HEK293 (cell line): ENCODE data around the gene ZNF214.

Experiments used
- CTCF ChIA-PET: fragments of 350-600 bp; formaldehyde crosslinking; extraction: SDS; loops from one replicate; lab custom pipeline; 2021; ENCODE audit warnings: antibody characterized with exemption; lab: Yijun Ruan, JAX
- POLR2A ChIA-PET: fragments of 300-600 bp; formaldehyde crosslinking; extraction: SDS; loops from one replicate; lab custom pipeline; 2020; ENCODE audit warnings: antibody characterized with exemption, inconsistent platforms; lab: Yijun Ruan, JAX
- H3K27ac ChIP-seq: fragments of 200-500 bp; sonication (Bioruptor generic); 2 replicates; pipeline ENCODE4 v1.5.1; 2014; ENCODE audit warnings: low read depth, low read length, control low read depth, inconsistent platforms; ENCODE audit errors: extremely low read depth
- H3K36me3 ChIP-seq, 2 experiments: fragments of 200-500 bp in 1 of 2; sonication (Bioruptor generic) in 1 of 2; 1 replicate in 1 of 2; 2 replicates in 1 of 2; pipeline ENCODE4 v1.5.1; 2014 to 2017; ENCODE audit warnings: inconsistent platforms in 2 of 2, low read length in 2 of 2; ENCODE audit not compliant: control insufficient read depth in 2 of 2, insufficient read depth in 1 of 2
- H3K4me1 ChIP-seq: fragments of 200-500 bp; sonication (Bioruptor generic); 2 replicates; pipeline ENCODE4 v1.5.1; 2014; ENCODE audit warnings: mild to moderate bottlenecking, low read length, inconsistent platforms; ENCODE audit not compliant: control insufficient read depth, insufficient read depth
- H3K4me3 ChIP-seq: 2 replicates; pipeline ENCODE4 v1.5.1; 2011; ENCODE audit warnings: low read depth, mild to moderate bottlenecking, control low read depth, low read length, moderate library complexity
- H3K9me3 ChIP-seq: fragments of 200-500 bp; sonication (Bioruptor generic); 2 replicates; pipeline ENCODE4 v1.5.1; 2014; ENCODE audit warnings: low read depth, low read length, inconsistent platforms; ENCODE audit not compliant: control insufficient read depth, insufficient read depth
- KLF7 ChIP-seq: fragments of 450-650 bp; formaldehyde crosslinking; IDR thresholded peaks from 2 replicates; pipeline ENCODE4 v1.5.1; 2016; ENCODE audit warnings: missing biosample characterization, missing genetic modification characterization, borderline replicate concordance
- ZBTB20 ChIP-seq: fragments of 450-650 bp; formaldehyde crosslinking; IDR thresholded peaks from 2 replicates; pipeline ENCODE4 v1.5.1; 2016; ENCODE audit warnings: missing biosample characterization, missing genetic modification characterization
- ZFP37 ChIP-seq: fragments of 450-650 bp; formaldehyde crosslinking; IDR thresholded peaks from 2 replicates; pipeline ENCODE4 v1.5.1; 2016; ENCODE audit warnings: missing biosample characterization, missing genetic modification characterization
- ZNF146 ChIP-seq: fragments of 450-650 bp; formaldehyde crosslinking; IDR thresholded peaks from 2 replicates; pipeline ENCODE4 v1.5.1; 2016; ENCODE audit warnings: missing biosample characterization, missing genetic modification characterization
- ZNF292 ChIP-seq: fragments of 450-650 bp; formaldehyde crosslinking; IDR thresholded peaks from 2 replicates; pipeline ENCODE4 v1.5.1; 2016; ENCODE audit warnings: low read depth, missing biosample characterization, missing genetic modification characterization, borderline replicate concordance
- ZNF311 ChIP-seq: fragments of 450-650 bp; formaldehyde crosslinking; IDR thresholded peaks from 2 replicates; pipeline ENCODE4 v1.5.1; 2017; ENCODE audit warnings: missing biosample characterization, missing genetic modification characterization, borderline replicate concordance
- ZNF404 ChIP-seq: fragments of 450-650 bp; formaldehyde crosslinking; IDR thresholded peaks from 2 replicates; pipeline ENCODE4 v1.5.1; 2017; ENCODE audit warnings: missing biosample characterization, missing genetic modification characterization
- ZNF423 ChIP-seq: fragments of 450-650 bp; formaldehyde crosslinking; IDR thresholded peaks from 2 replicates; pipeline ENCODE4 v1.5.1; 2016; ENCODE audit warnings: missing biosample characterization, missing genetic modification characterization
- ZNF624 ChIP-seq: fragments of 450-650 bp; formaldehyde crosslinking; IDR thresholded peaks from 2 replicates; pipeline ENCODE4 v1.5.1; 2017; ENCODE audit warnings: missing biosample characterization, missing genetic modification characterization
- ZSCAN16 ChIP-seq: fragments of 450-650 bp; formaldehyde crosslinking; IDR thresholded peaks from 2 replicates; pipeline ENCODE4 v1.5.1; 2016; ENCODE audit warnings: missing biosample characterization, missing genetic modification characterization
- TF ChIP-seq, protein P1 (sequence below): fragments of 450-650 bp; formaldehyde crosslinking; IDR thresholded peaks from 2 replicates; pipeline ENCODE4 v1.5.1; 2016; ENCODE audit warnings: missing biosample characterization, missing genetic modification characterization
- TF ChIP-seq, protein P2 (sequence below): fragments of 450-650 bp; formaldehyde crosslinking; IDR thresholded peaks from 2 replicates; pipeline ENCODE4 v1.5.1; 2016; ENCODE audit warnings: missing biosample characterization, missing genetic modification characterization, borderline replicate concordance
- TF ChIP-seq, protein P3 (sequence below): fragments of 450-650 bp; formaldehyde crosslinking; IDR thresholded peaks from 2 replicates; pipeline ENCODE4 v1.5.1; 2017; ENCODE audit warnings: missing biosample characterization, missing genetic modification characterization
- TF ChIP-seq, protein P4 (sequence below): fragments of 450-650 bp; formaldehyde crosslinking; IDR thresholded peaks from 2 replicates; pipeline ENCODE4; 2016; ENCODE audit warnings: missing biosample characterization, missing genetic modification characterization
- TF ChIP-seq, protein P5 (sequence below): fragments of 450-650 bp; formaldehyde crosslinking; IDR thresholded peaks from 2 replicates; pipeline ENCODE4 v1.5.1; 2016; ENCODE audit warnings: missing biosample characterization, missing genetic modification characterization
- TF ChIP-seq, protein P6 (sequence below): fragments of 450-650 bp; formaldehyde crosslinking; IDR thresholded peaks from 2 replicates; pipeline ENCODE4 v1.5.1; 2016; ENCODE audit warnings: missing biosample characterization, missing genetic modification characterization
- TF ChIP-seq, protein P7 (sequence below): fragments of 450-650 bp; formaldehyde crosslinking; IDR thresholded peaks from 2 replicates; pipeline ENCODE4 v1.5.1; 2016; ENCODE audit warnings: missing biosample characterization, missing genetic modification characterization

Gene ZNF214

DNA sequence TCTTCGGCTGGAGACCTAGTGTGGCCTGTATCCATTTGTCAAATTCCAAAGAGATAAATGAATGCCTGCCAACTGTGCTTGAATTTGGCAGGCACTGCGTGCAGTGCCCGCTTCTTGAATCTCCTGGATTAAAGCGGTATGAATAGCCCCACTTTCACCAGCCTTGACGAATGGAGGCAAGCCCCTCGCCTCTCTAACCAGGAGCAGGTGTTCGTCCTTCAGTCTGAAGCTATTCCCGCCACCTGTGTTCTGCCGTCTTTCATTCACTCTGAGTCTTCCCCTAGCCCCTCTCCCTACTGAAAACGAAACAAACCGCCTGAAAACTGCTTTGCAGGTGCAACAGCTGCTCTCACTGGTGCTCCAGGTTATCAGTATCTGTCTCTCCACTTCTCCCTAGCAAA is 11.3 kb upstream of the ZNF214 start (continued):
- TF ChIP-seq, protein P1, sequence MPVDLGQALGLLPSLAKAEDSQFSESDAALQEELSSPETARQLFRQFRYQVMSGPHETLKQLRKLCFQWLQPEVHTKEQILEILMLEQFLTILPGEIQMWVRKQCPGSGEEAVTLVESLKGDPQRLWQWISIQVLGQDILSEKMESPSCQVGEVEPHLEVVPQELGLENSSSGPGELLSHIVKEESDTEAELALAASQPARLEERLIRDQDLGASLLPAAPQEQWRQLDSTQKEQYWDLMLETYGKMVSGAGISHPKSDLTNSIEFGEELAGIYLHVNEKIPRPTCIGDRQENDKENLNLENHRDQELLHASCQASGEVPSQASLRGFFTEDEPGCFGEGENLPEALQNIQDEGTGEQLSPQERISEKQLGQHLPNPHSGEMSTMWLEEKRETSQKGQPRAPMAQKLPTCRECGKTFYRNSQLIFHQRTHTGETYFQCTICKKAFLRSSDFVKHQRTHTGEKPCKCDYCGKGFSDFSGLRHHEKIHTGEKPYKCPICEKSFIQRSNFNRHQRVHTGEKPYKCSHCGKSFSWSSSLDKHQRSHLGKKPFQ = no peak

DNA sequence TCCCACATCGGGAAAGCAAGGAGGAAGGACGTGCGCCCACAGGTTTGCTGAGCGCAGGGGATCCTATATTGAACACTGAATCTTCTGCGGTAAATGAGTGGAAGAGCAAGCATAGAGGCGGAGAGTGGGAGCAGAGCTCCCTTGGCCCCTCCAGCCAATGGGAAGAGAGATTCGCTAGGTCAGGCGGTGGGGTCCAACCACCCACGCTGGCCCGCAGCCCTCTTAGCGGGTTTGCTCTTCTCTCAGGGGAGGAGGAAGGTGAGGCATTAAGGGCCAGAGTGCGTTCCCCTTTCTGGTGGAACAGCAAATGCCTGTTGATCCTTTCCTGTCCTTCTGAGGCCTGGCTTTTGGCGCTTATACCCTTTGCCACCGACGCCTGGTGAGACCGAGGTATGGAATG is 10.7 kb upstream of the ZNF214 start:
- CTCF ChIA-PET = no interaction called here
- TF ChIP-seq, protein P2, sequence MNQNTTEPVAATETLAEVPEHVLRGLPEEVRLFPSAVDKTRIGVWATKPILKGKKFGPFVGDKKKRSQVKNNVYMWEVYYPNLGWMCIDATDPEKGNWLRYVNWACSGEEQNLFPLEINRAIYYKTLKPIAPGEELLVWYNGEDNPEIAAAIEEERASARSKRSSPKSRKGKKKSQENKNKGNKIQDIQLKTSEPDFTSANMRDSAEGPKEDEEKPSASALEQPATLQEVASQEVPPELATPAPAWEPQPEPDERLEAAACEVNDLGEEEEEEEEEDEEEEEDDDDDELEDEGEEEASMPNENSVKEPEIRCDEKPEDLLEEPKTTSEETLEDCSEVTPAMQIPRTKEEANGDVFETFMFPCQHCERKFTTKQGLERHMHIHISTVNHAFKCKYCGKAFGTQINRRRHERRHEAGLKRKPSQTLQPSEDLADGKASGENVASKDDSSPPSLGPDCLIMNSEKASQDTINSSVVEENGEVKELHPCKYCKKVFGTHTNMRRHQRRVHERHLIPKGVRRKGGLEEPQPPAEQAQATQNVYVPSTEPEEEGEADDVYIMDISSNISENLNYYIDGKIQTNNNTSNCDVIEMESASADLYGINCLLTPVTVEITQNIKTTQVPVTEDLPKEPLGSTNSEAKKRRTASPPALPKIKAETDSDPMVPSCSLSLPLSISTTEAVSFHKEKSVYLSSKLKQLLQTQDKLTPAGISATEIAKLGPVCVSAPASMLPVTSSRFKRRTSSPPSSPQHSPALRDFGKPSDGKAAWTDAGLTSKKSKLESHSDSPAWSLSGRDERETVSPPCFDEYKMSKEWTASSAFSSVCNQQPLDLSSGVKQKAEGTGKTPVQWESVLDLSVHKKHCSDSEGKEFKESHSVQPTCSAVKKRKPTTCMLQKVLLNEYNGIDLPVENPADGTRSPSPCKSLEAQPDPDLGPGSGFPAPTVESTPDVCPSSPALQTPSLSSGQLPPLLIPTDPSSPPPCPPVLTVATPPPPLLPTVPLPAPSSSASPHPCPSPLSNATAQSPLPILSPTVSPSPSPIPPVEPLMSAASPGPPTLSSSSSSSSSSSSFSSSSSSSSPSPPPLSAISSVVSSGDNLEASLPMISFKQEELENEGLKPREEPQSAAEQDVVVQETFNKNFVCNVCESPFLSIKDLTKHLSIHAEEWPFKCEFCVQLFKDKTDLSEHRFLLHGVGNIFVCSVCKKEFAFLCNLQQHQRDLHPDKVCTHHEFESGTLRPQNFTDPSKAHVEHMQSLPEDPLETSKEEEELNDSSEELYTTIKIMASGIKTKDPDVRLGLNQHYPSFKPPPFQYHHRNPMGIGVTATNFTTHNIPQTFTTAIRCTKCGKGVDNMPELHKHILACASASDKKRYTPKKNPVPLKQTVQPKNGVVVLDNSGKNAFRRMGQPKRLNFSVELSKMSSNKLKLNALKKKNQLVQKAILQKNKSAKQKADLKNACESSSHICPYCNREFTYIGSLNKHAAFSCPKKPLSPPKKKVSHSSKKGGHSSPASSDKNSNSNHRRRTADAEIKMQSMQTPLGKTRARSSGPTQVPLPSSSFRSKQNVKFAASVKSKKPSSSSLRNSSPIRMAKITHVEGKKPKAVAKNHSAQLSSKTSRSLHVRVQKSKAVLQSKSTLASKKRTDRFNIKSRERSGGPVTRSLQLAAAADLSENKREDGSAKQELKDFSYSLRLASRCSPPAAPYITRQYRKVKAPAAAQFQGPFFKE (tag by site-specific recombination) = no peak
- TF ChIP-seq ZSCAN16 (tag by site-specific recombination) (no peak), ZNF292 (no peak), ZNF624 (tag by site-specific recombination) (no peak), ZNF423 (tag by site-specific recombination) (no peak), ZNF311 (tag by site-specific recombination) (no peak), ZFP37 (tag by site-specific recombination) (no peak), ZBTB20 (no peak), ZNF404 (tag by site-specific recombination) (no peak), KLF7 (tag by site-specific recombination) (no peak), ZNF146 (tag by site-specific recombination) (no peak)
- TF ChIP-seq, protein P3, sequence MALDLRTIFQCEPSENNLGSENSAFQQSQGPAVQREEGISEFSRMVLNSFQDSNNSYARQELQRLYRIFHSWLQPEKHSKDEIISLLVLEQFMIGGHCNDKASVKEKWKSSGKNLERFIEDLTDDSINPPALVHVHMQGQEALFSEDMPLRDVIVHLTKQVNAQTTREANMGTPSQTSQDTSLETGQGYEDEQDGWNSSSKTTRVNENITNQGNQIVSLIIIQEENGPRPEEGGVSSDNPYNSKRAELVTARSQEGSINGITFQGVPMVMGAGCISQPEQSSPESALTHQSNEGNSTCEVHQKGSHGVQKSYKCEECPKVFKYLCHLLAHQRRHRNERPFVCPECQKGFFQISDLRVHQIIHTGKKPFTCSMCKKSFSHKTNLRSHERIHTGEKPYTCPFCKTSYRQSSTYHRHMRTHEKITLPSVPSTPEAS (tag by site-specific recombination) = no peak
- TF ChIP-seq, protein P4, sequence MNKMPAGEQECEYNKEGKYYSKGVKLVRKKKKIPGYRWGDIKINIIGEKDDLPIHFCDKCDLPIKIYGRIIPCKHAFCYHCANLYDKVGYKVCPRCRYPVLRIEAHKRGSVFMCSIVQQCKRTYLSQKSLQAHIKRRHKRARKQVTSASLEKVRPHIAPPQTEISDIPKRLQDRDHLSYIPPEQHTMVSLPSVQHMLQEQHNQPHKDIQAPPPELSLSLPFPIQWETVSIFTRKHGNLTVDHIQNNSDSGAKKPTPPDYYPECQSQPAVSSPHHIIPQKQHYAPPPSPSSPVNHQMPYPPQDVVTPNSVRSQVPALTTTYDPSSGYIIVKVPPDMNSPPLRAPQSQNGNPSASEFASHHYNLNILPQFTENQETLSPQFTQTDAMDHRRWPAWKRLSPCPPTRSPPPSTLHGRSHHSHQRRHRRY = no peak
- TF ChIP-seq, protein P5, sequence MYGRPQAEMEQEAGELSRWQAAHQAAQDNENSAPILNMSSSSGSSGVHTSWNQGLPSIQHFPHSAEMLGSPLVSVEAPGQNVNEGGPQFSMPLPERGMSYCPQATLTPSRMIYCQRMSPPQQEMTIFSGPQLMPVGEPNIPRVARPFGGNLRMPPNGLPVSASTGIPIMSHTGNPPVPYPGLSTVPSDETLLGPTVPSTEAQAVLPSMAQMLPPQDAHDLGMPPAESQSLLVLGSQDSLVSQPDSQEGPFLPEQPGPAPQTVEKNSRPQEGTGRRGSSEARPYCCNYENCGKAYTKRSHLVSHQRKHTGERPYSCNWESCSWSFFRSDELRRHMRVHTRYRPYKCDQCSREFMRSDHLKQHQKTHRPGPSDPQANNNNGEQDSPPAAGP = no peak
- TF ChIP-seq, protein P6, sequence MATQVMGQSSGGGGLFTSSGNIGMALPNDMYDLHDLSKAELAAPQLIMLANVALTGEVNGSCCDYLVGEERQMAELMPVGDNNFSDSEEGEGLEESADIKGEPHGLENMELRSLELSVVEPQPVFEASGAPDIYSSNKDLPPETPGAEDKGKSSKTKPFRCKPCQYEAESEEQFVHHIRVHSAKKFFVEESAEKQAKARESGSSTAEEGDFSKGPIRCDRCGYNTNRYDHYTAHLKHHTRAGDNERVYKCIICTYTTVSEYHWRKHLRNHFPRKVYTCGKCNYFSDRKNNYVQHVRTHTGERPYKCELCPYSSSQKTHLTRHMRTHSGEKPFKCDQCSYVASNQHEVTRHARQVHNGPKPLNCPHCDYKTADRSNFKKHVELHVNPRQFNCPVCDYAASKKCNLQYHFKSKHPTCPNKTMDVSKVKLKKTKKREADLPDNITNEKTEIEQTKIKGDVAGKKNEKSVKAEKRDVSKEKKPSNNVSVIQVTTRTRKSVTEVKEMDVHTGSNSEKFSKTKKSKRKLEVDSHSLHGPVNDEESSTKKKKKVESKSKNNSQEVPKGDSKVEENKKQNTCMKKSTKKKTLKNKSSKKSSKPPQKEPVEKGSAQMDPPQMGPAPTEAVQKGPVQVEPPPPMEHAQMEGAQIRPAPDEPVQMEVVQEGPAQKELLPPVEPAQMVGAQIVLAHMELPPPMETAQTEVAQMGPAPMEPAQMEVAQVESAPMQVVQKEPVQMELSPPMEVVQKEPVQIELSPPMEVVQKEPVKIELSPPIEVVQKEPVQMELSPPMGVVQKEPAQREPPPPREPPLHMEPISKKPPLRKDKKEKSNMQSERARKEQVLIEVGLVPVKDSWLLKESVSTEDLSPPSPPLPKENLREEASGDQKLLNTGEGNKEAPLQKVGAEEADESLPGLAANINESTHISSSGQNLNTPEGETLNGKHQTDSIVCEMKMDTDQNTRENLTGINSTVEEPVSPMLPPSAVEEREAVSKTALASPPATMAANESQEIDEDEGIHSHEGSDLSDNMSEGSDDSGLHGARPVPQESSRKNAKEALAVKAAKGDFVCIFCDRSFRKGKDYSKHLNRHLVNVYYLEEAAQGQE (tag by site-specific recombination) = no peak
- TF ChIP-seq, protein P7, sequence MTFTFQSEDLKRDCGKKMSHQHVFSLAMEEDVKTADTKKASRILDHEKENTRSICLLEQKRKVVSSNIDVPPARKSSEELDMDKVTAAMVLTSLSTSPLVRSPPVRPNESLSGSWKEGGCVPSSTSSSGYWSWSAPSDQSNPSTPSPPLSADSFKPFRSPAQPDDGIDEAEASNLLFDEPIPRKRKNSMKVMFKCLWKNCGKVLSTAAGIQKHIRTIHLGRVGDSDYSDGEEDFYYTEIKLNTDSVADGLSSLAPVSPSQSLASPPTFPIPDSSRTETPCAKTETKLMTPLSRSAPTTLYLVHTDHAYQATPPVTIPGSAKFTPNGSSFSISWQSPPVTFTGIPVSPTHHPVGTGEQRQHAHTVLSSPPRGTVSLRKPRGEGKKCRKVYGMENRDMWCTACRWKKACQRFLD = no peak

More for the DNA sequence above, 10.7 kb upstream of the ZNF214 start:
- H3K36me3 ChIP-seq = no peaks in the 10 kb centered on the region
- H3K4me1 ChIP-seq = no peaks in the 10 kb centered on the region
- POLR2A ChIA-PET = no interaction called here
- no peaks in the 10 kb centered on the region for H3K9me3 ChIP-seq
- H3K4me3 ChIP-seq = no peak overlapping the region
- H3K27ac ChIP-seq = no peak overlapping the region
